ENCODE measurements around the gene FAM13A.

DNA sequence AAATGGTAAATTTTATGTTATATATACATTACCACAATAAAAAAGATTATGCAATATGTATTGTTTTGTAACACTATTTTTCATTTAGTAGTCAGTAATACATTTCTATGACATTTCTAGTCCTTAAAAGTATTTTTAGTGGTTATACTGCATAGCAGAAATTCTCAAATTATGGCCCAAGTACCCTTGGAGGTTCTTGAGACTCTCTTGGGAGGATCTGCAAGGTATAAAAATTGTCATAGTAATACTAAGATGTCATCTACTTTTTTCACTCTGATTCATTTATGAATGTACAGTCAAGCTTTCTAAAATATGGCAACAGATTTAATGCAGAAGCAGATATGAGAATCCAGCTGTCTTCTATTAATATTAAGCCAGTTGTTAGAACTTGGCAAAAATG, 220.8 kb downstream of the FAM13A start:
- TF ChIP-seq POLR2A (IDR thresholded peaks at IDR 0.05): no peak
- TF ChIP-seq, protein P1, sequence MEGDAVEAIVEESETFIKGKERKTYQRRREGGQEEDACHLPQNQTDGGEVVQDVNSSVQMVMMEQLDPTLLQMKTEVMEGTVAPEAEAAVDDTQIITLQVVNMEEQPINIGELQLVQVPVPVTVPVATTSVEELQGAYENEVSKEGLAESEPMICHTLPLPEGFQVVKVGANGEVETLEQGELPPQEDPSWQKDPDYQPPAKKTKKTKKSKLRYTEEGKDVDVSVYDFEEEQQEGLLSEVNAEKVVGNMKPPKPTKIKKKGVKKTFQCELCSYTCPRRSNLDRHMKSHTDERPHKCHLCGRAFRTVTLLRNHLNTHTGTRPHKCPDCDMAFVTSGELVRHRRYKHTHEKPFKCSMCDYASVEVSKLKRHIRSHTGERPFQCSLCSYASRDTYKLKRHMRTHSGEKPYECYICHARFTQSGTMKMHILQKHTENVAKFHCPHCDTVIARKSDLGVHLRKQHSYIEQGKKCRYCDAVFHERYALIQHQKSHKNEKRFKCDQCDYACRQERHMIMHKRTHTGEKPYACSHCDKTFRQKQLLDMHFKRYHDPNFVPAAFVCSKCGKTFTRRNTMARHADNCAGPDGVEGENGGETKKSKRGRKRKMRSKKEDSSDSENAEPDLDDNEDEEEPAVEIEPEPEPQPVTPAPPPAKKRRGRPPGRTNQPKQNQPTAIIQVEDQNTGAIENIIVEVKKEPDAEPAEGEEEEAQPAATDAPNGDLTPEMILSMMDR (IDR thresholded peaks at IDR 0.05): no peak
